GM18867 (cell line): ENCODE results near the gene TAF15.

Experiments used
- ATAC-seq: cut with Tn5 transposase; IDR thresholded peaks from one replicate; pipeline ENCODE4 v1.9.1; 2021; ENCODE audit warnings: mild to moderate bottlenecking, moderate library complexity; ENCODE audit not compliant: unreplicated experiment

TAF15 gene

GRCh38 chr17:35816723-35817122, 7.4 kb downstream of the TAF15 start:
- no peak for ATAC-seq

GRCh38 chr17:35817196-35817595, 7.9 kb downstream of the TAF15 start:
- ATAC-seq: no peak

GRCh38 chr17:35819455-35819854, 10.2 kb downstream of the TAF15 start:
- no peak for ATAC-seq

GRCh38 chr17:35821308-35821707, 12.0 kb downstream of the TAF15 start:
- ATAC-seq: no peak

GRCh38 chr17:35825206-35825605, 15.9 kb downstream of the TAF15 start:
- ATAC-seq: no peak

GRCh38 chr17:35841101-35841500, 31.8 kb downstream of the TAF15 start:
- ATAC-seq: no peak

- no peak for ATAC-seq
These were observed 32.2 kb downstream of the TAF15 start for GRCh38 chr17:35841505-35841904.

GRCh38 chr17:35842239-35842638, 33.0 kb downstream of the TAF15 start:
- no peak for ATAC-seq

- ATAC-seq: no peak
These were observed 34.4 kb downstream of the TAF15 start for GRCh38 chr17:35843698-35844097.

- ATAC-seq: no peak
These were observed 35.3 kb downstream of the TAF15 start for GRCh38 chr17:35844547-35844946.

GRCh38 chr17:35846055-35846809, 36.9 kb downstream of the TAF15 start:
- no peak for ATAC-seq

GRCh38 chr17:35847006-35847405, 37.7 kb downstream of the TAF15 start:
- ATAC-seq: no peak

- ATAC-seq: no peak
These were observed 38.5 kb downstream of the TAF15 start for GRCh38 chr17:35847633-35848373.

- no peak for ATAC-seq
These were observed 40.4 kb downstream of the TAF15 start for GRCh38 chr17:35849469-35850348.

- ATAC-seq: no peak
These were observed 46.7 kb downstream of the TAF15 start for GRCh38 chr17:35855965-35856364.

- ATAC-seq: no peak
These were observed 47.3 kb downstream of the TAF15 start for GRCh38 chr17:35856603-35857002.

GRCh38 chr17:35864853-35865252, 55.6 kb downstream of the TAF15 start:
- ATAC-seq: no peak

- no peak for ATAC-seq
These were observed 56.4 kb downstream of the TAF15 start for GRCh38 chr17:35865412-35866340.

GRCh38 chr17:35866341-35866950, 57.2 kb downstream of the TAF15 start:
- no peak for ATAC-seq

GRCh38 chr17:35867574-35867973, 58.3 kb downstream of the TAF15 start:
- ATAC-seq: no peak
